ENCODE data around the gene CD44.

DNA sequence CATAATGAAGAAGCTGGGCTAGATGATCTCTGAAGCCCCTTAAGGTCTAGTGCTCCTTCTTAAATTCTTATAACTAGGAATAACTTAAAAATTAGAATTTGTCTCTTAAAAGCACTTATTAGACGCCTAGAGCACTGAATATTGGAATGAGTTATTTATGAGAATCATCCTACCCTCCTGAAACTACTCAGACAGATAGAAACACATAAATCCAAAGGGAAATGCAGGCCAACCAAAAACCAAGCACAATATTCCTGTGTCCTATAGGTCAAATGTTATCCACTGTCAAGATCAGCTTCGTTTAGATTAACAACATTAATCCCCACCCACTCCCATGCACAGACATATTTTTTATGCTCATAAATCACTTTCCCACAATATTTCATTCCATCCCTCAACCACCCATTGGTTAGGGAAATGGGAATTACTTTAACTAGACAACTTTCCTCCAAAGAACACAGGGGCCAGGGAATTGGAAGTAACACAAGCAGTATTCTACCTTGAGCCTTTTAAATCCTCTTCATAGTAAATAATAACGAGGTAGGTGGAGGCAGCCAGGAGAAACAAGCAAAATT lies 87.1 kb downstream of the CD44 start:
- TF ChIP-seq, protein P1, sequence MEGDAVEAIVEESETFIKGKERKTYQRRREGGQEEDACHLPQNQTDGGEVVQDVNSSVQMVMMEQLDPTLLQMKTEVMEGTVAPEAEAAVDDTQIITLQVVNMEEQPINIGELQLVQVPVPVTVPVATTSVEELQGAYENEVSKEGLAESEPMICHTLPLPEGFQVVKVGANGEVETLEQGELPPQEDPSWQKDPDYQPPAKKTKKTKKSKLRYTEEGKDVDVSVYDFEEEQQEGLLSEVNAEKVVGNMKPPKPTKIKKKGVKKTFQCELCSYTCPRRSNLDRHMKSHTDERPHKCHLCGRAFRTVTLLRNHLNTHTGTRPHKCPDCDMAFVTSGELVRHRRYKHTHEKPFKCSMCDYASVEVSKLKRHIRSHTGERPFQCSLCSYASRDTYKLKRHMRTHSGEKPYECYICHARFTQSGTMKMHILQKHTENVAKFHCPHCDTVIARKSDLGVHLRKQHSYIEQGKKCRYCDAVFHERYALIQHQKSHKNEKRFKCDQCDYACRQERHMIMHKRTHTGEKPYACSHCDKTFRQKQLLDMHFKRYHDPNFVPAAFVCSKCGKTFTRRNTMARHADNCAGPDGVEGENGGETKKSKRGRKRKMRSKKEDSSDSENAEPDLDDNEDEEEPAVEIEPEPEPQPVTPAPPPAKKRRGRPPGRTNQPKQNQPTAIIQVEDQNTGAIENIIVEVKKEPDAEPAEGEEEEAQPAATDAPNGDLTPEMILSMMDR (IDR thresholded peaks at IDR 0.05), result no peak
- no peak for TF ChIP-seq POLR2A (IDR thresholded peaks at IDR 0.05)

All from uterus (tissue), 2 donors.